Activated CD4-positive, alpha-beta T cell treated with anti-CD3 and anti-CD28 coated beads for 36 hours (primary cell): ENCODE results near the gene PALS2. TPM values are rescaled to one million over a fixed set of nuclear protein-coding genes. Genes with fewer than 3 reads are reported as not detected.

Experiments
- ATAC-seq: fragments of 200-7000 bp; cut with Tn5 transposase; one replicate; pipeline ENCODE4 v1.10.0; 2021; ENCODE audit warnings: mild to moderate bottlenecking, moderate library complexity
- CTCF ChIA-PET: fragments of 350-600 bp; sonication (Branson Sonifier 250); formaldehyde crosslinking; loops from one replicate; lab custom pipeline; 2021; ENCODE audit warnings: antibody characterized with exemption; lab: Charles Lee
- POLR2A ChIA-PET: fragments of 350-600 bp; sonication (Branson Sonifier 250); formaldehyde crosslinking; loops from one replicate; lab custom pipeline; 2021; ENCODE audit warnings: antibody characterized with exemption, inconsistent platforms; lab: Charles Lee
- DNase-seq: peaks from one replicate; pipeline ENCODE4 v3.0.0-alpha.2; 2020
- H3K27ac Mint-ChIP-seq: one replicate; pipeline ENCODE4 v1.8.0; 2021; ENCODE audit warnings: mixed read lengths
- H3K27me3 Mint-ChIP-seq: one replicate; pipeline ENCODE4 v1.8.0; 2021; ENCODE audit warnings: mixed read lengths
- H3K36me3 Mint-ChIP-seq: one replicate; pipeline ENCODE4 v1.8.0; 2021; ENCODE audit warnings: low read depth, mixed read lengths
- H3K4me1 Mint-ChIP-seq: one replicate; pipeline ENCODE4 v1.8.0; 2021; ENCODE audit warnings: mixed read lengths
- H3K4me3 Mint-ChIP-seq: one replicate; pipeline ENCODE4 v1.8.0; 2021; ENCODE audit warnings: mild to moderate bottlenecking, moderate library complexity, mixed read lengths
- H3K9me3 Mint-ChIP-seq: one replicate; pipeline ENCODE4 v1.8.0; 2021; ENCODE audit warnings: low read depth, mixed read lengths
- intact Hi-C, 2 experiments: fragments of 100-400 bp; cut with DNase I in 1 of 2; cut with micrococcal nuclease in 1 of 2; formaldehyde crosslinking; loops; one replicate each; pipeline versions ENCODE4 v1.14.2 to v1.15.1; 2022 to 2024; cut with DNase I, micrococcal nuclease
- total RNA-seq, 2 experiments: library from RNA; stranded (reverse); gene quantifications; one replicate each; pipeline ENCODE4 v1.2.3, GENCODE V29; 2021

The PALS2 gene, protein sequence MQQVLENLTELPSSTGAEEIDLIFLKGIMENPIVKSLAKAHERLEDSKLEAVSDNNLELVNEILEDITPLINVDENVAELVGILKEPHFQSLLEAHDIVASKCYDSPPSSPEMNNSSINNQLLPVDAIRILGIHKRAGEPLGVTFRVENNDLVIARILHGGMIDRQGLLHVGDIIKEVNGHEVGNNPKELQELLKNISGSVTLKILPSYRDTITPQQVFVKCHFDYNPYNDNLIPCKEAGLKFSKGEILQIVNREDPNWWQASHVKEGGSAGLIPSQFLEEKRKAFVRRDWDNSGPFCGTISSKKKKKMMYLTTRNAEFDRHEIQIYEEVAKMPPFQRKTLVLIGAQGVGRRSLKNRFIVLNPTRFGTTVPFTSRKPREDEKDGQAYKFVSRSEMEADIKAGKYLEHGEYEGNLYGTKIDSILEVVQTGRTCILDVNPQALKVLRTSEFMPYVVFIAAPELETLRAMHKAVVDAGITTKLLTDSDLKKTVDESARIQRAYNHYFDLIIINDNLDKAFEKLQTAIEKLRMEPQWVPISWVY
- total RNA-seq: 10 to 100 TPM; 20.8 to 41.7 TPM

DNA sequence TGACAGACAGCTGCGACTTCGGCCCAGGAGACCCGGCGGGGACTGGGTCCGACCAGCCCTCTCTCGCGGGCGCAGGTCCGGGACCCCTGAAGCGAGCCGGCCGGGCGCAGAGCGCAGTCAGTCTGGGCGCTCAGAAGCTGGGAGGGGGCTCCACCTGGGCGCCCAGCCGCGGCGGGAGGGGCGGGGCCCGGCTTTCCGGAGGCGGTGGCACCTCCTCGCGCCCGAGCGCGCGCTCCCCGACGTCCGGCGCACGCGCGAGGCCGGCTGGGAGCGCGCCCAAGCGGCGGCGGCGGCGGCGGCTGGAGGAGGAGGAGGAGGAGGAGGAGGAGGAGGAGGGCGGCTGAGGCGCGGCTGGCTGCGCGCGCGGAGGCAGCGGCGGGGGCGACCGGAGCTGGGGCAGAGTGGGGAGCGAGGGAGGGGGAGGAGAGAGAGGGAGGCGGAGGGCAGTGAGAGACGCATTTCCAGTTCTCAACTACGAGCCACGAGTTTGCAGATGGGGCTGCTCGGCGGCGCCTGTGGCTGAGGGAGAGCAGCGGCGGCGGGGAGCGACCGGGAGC is at the start of gene PALS2:
PALS2 (plus strand) TSS at position 456 of the 557 bp plus-strand sequence. CDS start 50,216 bp downstream, outside the sequence.
- peak; percentile 86 for DNase-seq
- ChIA-PET CTCF (interaction anchor here (1.1 to 1.6 kb wide), 2 partner anchors 10 to 409 kb away, joined by 3 to 4 read pairs; no protein-coding TSS in a partner anchor), POLR2A (no interaction called here)
- H3K4me3 Mint-ChIP-seq: peak within 1 kb of the TSS; percentile 88
- no peaks in the 10 kb centered on the region for H3K36me3 Mint-ChIP-seq
- intact Hi-C loops: loop anchor here (1.0 to 10.0 kb wide), 13 partner anchors 182 to 1629 kb away; partner anchors contain the start of genes GSDME (in 2 of the 2), CBX3 (in 1 of the 2), CCDC126 (in 1 of the 2) and FAM221A (in 1 of the 2)
- peaks cover 34% of the 10 kb centered on the region for H3K4me1 Mint-ChIP-seq
- no peaks in the 10 kb centered on the region for H3K9me3 Mint-ChIP-seq
- ATAC-seq: peak; percentile 68
- H3K27me3 Mint-ChIP-seq: peaks cover 12% of the 10 kb centered on the region
- peak within 1 kb of the TSS; percentile 86 for H3K27ac Mint-ChIP-seq

DNA sequence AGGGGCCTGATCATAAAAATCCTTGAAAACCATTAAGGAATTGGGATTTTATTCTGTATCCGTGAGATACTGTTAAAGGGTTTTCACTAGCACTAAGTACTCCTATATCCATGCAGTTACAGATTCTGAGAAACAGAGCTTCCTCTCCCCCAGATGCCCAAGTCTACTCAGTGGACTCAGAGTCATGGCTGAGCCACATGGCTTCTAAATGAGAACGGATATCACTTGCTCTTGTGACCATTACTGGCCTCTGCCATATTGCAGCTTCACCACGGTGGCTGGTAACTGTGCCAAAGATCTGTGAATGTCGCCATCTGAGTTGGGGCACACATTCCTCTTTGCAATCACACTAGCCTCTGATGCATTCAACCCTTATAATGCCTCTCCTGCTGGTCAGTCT is 42.0 kb upstream of the PALS2 start:
- Mint-ChIP-seq H3K4me1 (no peaks in the 10 kb centered on the region), H3K9me3 (no peaks in the 10 kb centered on the region), H3K27ac (no peak overlapping the region), H3K36me3 (no peaks in the 10 kb centered on the region), H3K4me3 (no peak overlapping the region), H3K27me3 (peaks cover 4% of the 10 kb centered on the region)
- ChIA-PET CTCF (no interaction called here), POLR2A (no interaction called here)
- DNase-seq (no peak), ATAC-seq (no peak)
- intact Hi-C loops: no loop called here

- no peak overlapping the region for H3K27ac Mint-ChIP-seq
- ChIA-PET CTCF (no interaction called here), POLR2A (no interaction called here)
- no peak for ATAC-seq
- no peaks in the 10 kb centered on the region for H3K9me3 Mint-ChIP-seq
- H3K27me3 Mint-ChIP-seq: no peaks in the 10 kb centered on the region
- H3K4me3 Mint-ChIP-seq: no peak overlapping the region
- H3K36me3 Mint-ChIP-seq: no peaks in the 10 kb centered on the region
- DNase-seq: no peak
- intact Hi-C loops: no loop called here
- H3K4me1 Mint-ChIP-seq: no peaks in the 10 kb centered on the region
Observed at GRCh38 chr7:24536682-24537081, 36.6 kb upstream of the PALS2 start.

DNA sequence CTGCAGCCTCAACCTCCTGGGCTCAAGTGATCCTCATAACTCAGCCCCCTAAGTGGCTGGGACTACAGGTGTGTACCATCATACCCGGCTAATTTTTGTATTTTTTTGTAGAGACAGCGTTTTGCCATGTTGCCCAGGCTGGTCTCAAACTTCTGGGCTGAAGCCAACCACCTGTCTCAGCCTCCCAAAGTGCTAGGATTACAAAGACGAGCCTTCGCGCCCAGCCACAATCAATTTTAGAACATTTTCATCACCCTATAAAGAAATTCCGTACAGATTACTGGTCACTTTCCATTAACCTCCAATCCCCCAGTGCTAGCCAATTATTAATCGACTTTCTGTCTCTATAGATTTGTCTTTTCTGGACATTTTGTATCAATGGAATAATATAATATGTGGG is 32.3 kb upstream of the PALS2 start:
- intact Hi-C loops: no loop called here
- no peak for DNase-seq
- ChIA-PET POLR2A (no interaction called here), CTCF (no interaction called here)
- Mint-ChIP-seq H3K4me3 (no peak overlapping the region), H3K4me1 (no peaks in the 10 kb centered on the region), H3K36me3 (no peaks in the 10 kb centered on the region), H3K27ac (no peak overlapping the region), H3K27me3 (peaks cover 6% of the 10 kb centered on the region), H3K9me3 (no peaks in the 10 kb centered on the region)
- no peak for ATAC-seq

DNA sequence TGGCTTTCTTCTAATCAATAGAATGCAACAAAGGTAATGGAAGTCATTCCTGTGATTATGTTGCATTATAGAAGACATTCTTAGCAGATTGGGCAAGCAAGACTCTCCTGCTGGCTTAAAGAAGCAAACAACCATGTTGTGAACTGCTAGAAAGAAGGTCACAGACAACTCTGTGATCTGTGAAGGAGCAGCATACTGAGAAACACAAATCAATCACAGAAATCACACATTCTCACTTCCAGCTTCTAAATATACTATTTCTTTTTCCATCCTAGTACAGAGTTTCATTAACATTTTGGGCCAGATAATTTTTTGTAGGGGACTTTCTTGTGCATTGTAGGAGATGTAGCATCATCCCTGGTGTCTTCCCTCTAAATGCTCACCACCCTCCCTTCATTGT is 28.0 kb upstream of the PALS2 start:
- CTCF ChIA-PET: no interaction called here
- Mint-ChIP-seq H3K27me3 (peaks cover 6% of the 10 kb centered on the region), H3K4me3 (no peak overlapping the region), H3K27ac (no peak overlapping the region), H3K4me1 (no peaks in the 10 kb centered on the region), H3K36me3 (no peaks in the 10 kb centered on the region), H3K9me3 (no peaks in the 10 kb centered on the region)
- POLR2A ChIA-PET: no interaction called here
- intact Hi-C loops: no loop called here
- ATAC-seq (no peak), DNase-seq (no peak)

- H3K27me3 Mint-ChIP-seq: peaks cover 4% of the 10 kb centered on the region
- H3K9me3 Mint-ChIP-seq: no peaks in the 10 kb centered on the region
- DNase-seq (no peak), ATAC-seq (no peak)
- intact Hi-C loops: no loop called here
- no peaks in the 10 kb centered on the region for H3K36me3 Mint-ChIP-seq
- H3K27ac Mint-ChIP-seq: no peak overlapping the region
- CTCF ChIA-PET: no interaction called here
- H3K4me1 Mint-ChIP-seq: no peaks in the 10 kb centered on the region
- H3K4me3 Mint-ChIP-seq: no peak overlapping the region
- POLR2A ChIA-PET: no interaction called here
Observed at GRCh38 chr7:24548390-24548789, 24.9 kb upstream of the PALS2 start.

DNA sequence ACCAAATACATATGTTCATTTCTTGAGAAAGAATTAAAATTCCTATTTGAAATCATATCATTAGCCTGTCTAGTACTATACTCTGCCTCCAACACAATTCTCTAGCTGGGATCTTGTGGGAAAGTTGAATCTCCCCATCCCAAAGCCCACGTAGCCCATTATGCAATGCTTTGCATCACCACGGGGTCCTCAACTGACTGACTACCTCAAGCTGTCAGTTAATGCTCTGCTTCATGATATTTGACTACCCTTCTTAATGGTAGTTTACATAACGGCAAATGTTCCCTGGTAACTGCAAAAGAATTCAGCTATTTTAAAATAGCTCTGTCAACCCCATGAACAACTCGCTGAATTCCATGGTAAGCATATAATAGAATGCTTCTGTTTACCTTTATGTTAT is 23.3 kb upstream of the PALS2 start:
- CTCF ChIA-PET: no interaction called here
- intact Hi-C loops: no loop called here

GRCh38 chr7:24555184-24555583 is 18.1 kb upstream of the PALS2 start:
- POLR2A ChIA-PET: no interaction called here
- Mint-ChIP-seq H3K36me3 (no peaks in the 10 kb centered on the region), H3K27ac (no peak overlapping the region), H3K9me3 (no peaks in the 10 kb centered on the region), H3K4me1 (peaks cover 1% of the 10 kb centered on the region), H3K4me3 (no peak overlapping the region), H3K27me3 (no peaks in the 10 kb centered on the region)
- ATAC-seq (no peak), DNase-seq (no peak)
- intact Hi-C loops: no loop called here
- CTCF ChIA-PET: no interaction called here

More for the DNA sequence above, 23.3 kb upstream of the PALS2 start:
- Mint-ChIP-seq H3K27ac (no peak overlapping the region), H3K4me3 (no peak overlapping the region), H3K9me3 (no peaks in the 10 kb centered on the region), H3K4me1 (no peaks in the 10 kb centered on the region), H3K36me3 (no peaks in the 10 kb centered on the region), H3K27me3 (peaks cover 1% of the 10 kb centered on the region)
- ATAC-seq (no peak), DNase-seq (no peak)
- POLR2A ChIA-PET: no interaction called here

GRCh38 chr7:24555719-24556118 is 17.5 kb upstream of the PALS2 start:
- H3K27ac Mint-ChIP-seq: no peak overlapping the region
- intact Hi-C loops: no loop called here
- peaks cover 7% of the 10 kb centered on the region for H3K4me1 Mint-ChIP-seq
- H3K4me3 Mint-ChIP-seq: no peak overlapping the region
- no peaks in the 10 kb centered on the region for H3K9me3 Mint-ChIP-seq
- DNase-seq (no peak), ATAC-seq (no peak)
- no peaks in the 10 kb centered on the region for H3K36me3 Mint-ChIP-seq
- ChIA-PET POLR2A (no interaction called here), CTCF (no interaction called here)
- H3K27me3 Mint-ChIP-seq: no peaks in the 10 kb centered on the region

- Mint-ChIP-seq H3K27me3 (no peaks in the 10 kb centered on the region), H3K4me3 (no peak overlapping the region), H3K27ac (peak overlapping the region; percentile 40), H3K9me3 (no peaks in the 10 kb centered on the region), H3K4me1 (peaks cover 18% of the 10 kb centered on the region), H3K36me3 (no peaks in the 10 kb centered on the region)
- no peak for DNase-seq
- intact Hi-C loops: no loop called here
- POLR2A ChIA-PET: no interaction called here
- CTCF ChIA-PET: interaction anchor here (0.7 to 0.9 kb wide), 2 partner anchors 9 to 21 kb away, joined by 3 to 4 read pairs; no protein-coding TSS in a partner anchor
- peak; percentile 79 for ATAC-seq
Observed at GRCh38 chr7:24560772-24561171, 12.5 kb upstream of the PALS2 start.

DNA sequence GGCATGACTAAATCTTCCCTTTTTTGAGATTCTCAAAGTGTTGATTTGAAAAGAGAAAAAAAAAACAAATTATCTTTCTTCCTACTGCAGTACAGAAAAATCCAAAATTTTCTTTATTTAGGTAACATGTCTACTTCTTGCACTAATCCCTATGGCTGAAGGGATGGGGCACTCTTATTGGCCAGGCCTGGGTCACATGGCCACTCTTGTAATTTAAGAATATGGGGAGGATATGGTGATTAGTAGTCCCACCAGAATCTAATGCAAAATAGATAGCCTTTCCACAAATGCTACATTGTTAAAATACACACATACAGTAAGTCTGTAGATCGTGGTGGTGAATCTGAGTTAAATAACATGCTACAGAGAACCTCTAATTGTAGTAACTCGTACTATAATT is 7.0 kb upstream of the PALS2 start:
- Mint-ChIP-seq H3K27me3 (peaks cover 15% of the 10 kb centered on the region), H3K36me3 (no peaks in the 10 kb centered on the region), H3K9me3 (no peaks in the 10 kb centered on the region), H3K4me3 (no peak overlapping the region), H3K4me1 (peaks cover 6% of the 10 kb centered on the region), H3K27ac (no peak overlapping the region)
- DNase-seq (no peak), ATAC-seq (no peak)
- ChIA-PET CTCF (no interaction called here), POLR2A (no interaction called here)
- intact Hi-C loops: no loop called here
